Stimulated activated CD4-positive, alpha-beta T cell treated with anti-CD3 and anti-CD28 coated beads, TNF-alpha, amount 100 ng/mL, for 24 hours (primary cell): ENCODE results near the gene ADGRG3.
A peak's percentile ranks its signal among the peaks of the same experiment; 100 is the strongest.

ENCODE experiments used
- DNase-seq, 3 experiments: peaks; one replicate each; pipeline ENCODE4 v3.0.0-alpha.2; 2020; ENCODE audit warnings: low read depth in 3 of 3

The ADGRG3 gene

GRCh38 chr16:57645691-57646387 lies 22.3 kb upstream of the ADGRG3 start:
- no peak for DNase-seq

GRCh38 chr16:57646388-57647039 lies 21.6 kb upstream of the ADGRG3 start:
- no peak for DNase-seq

- DNase-seq = no peak
Observed at GRCh38 chr16:57647136-57647875, 20.8 kb upstream of the ADGRG3 start.

GRCh38 chr16:57648125-57648524 lies 20.0 kb upstream of the ADGRG3 start:
- no peak for DNase-seq

- DNase-seq = peak; percentile 70 to 85 (median 78)
Observed at GRCh38 chr16:57648581-57649442, 19.3 kb upstream of the ADGRG3 start.

GRCh38 chr16:57649443-57649751 lies 18.7 kb upstream of the ADGRG3 start:
- DNase-seq = no peak

- DNase-seq = no peak
Observed at GRCh38 chr16:57649846-57650245, 18.3 kb upstream of the ADGRG3 start.

- no peak for DNase-seq
Observed at GRCh38 chr16:57651344-57652333, 16.5 kb upstream of the ADGRG3 start.

GRCh38 chr16:57652695-57653471 lies 15.2 kb upstream of the ADGRG3 start:
- DNase-seq = no peak

- no peak for DNase-seq
Observed at GRCh38 chr16:57653936-57654335, 14.2 kb upstream of the ADGRG3 start.

GRCh38 chr16:57656342-57656955 lies 11.7 kb upstream of the ADGRG3 start:
- DNase-seq = no peak

GRCh38 chr16:57657228-57657627 lies 10.9 kb upstream of the ADGRG3 start:
- DNase-seq = no peak

GRCh38 chr16:57658130-57658877 lies 9.8 kb upstream of the ADGRG3 start:
- no peak for DNase-seq

GRCh38 chr16:57658878-57659674 lies 9.0 kb upstream of the ADGRG3 start:
- no peak for DNase-seq

- no peak for DNase-seq
Observed at GRCh38 chr16:57660715-57661463, 7.2 kb upstream of the ADGRG3 start.

- no peak for DNase-seq
Observed at GRCh38 chr16:57661510-57661909, 6.6 kb upstream of the ADGRG3 start.
